PC-3 (cell line): ENCODE data around the gene REELD1. TPM values are rescaled to one million over a fixed set of nuclear protein-coding genes. Genes with fewer than 3 reads are reported as not detected.

Experiments
- ATAC-seq: fragments of 200-7000 bp; cut with Tn5 transposase; 2 replicates; pipeline ENCODE4 v1.9.1; 2020; ENCODE audit warnings: mild to moderate bottlenecking, moderate library complexity
- BruUV-seq: library from RNA; stranded (reverse); fragments of 400-500 nt; replicated peaks from 2 replicates; lab custom pipeline; 2021; lab: Mats Ljungman, UMichigan
- CTCF ChIA-PET: fragments of 300-600 bp; sonication (Branson Sonifier 250); formaldehyde crosslinking; loops from one replicate; lab custom pipeline; 2022; ENCODE audit warnings: antibody characterized with exemption; lab: Charles Lee
- POLR2A ChIA-PET: fragments of 300-600 bp; sonication (Branson Sonifier 250); formaldehyde crosslinking; loops from one replicate; lab custom pipeline; 2022; ENCODE audit warnings: antibody characterized with exemption; ENCODE audit not compliant: unreplicated experiment; lab: Charles Lee
- DNase-seq: peaks from one replicate; pipeline ENCODE4 v3.0.0-alpha.2; 2015
- H2AFZ ChIP-seq: fragments of 300-600 bp; sonication (generic); 2 replicates; pipeline ENCODE4 v1.6.0; 2016; ENCODE audit warnings: antibody characterized with exemption, low read length
- H3F3A ChIP-seq: fragments of 300-600 bp; sonication (generic); one replicate; pipeline ENCODE4 v1.6.0; 2017; ENCODE audit warnings: antibody characterized with exemption, low read length, control low read depth, mild to moderate bottlenecking; ENCODE audit not compliant: unreplicated experiment
- H3K27ac ChIP-seq: fragments of 300-600 bp; sonication (generic); 2 replicates; pipeline ENCODE4 v1.5.1; 2016; ENCODE audit warnings: mild to moderate bottlenecking, low read length
- H3K27me3 ChIP-seq: fragments of 300-600 bp; sonication (generic); 2 replicates; pipeline ENCODE4 v1.6.1; 2016; ENCODE audit warnings: low read length, mixed read lengths
- H3K36me3 ChIP-seq: fragments of 300-600 bp; sonication (generic); 2 replicates; pipeline ENCODE4 v1.6.1; 2016; ENCODE audit warnings: low read depth, mixed run types, low read length, mixed read lengths
- H3K4me1 ChIP-seq: fragments of 300-600 bp; sonication (generic); 2 replicates; pipeline ENCODE4 v1.5.1; 2016; ENCODE audit warnings: low read length; ENCODE audit not compliant: insufficient read depth
- H3K4me2 ChIP-seq: fragments of 300-600 bp; sonication (generic); 2 replicates; pipeline ENCODE4 v1.6.0; 2016; ENCODE audit warnings: low read length
- H3K4me3 ChIP-seq: fragments of 300-600 bp; sonication (generic); 2 replicates; pipeline ENCODE4 v1.5.1; 2016; ENCODE audit warnings: mild to moderate bottlenecking, low read length, mixed read lengths
- H3K79me2 ChIP-seq: fragments of 300-600 bp; sonication (generic); 2 replicates; pipeline ENCODE4 v1.6.1; 2017; ENCODE audit warnings: low read length, mixed read lengths
- H3K9ac ChIP-seq: fragments of 300-600 bp; sonication (generic); 2 replicates; pipeline ENCODE4 v1.6.0; 2016; ENCODE audit warnings: mild to moderate bottlenecking, low read length
- H3K9me2 ChIP-seq: fragments of 300-600 bp; sonication (generic); replicated peaks from 2 replicates; pipeline ENCODE4 v1.6.1; 2016; ENCODE audit warnings: mixed run types, low read length, mixed read lengths
- H3K9me3 ChIP-seq: fragments of 300-600 bp; sonication (generic); 2 replicates; pipeline ENCODE4 v1.6.1; 2016; ENCODE audit warnings: low read length, mixed read lengths
- H4K20me1 ChIP-seq: fragments of 300-600 bp; sonication (generic); 2 replicates; pipeline ENCODE4 v1.6.1; 2016; ENCODE audit warnings: low read length, mixed read lengths
- CTCF ChIP-seq: fragments of 300-600 bp; sonication (generic); conservative IDR thresholded peaks from 2 replicates; pipeline ENCODE4 v1.5.1; 2017; ENCODE audit warnings: antibody characterized with exemption, low read depth, mild to moderate bottlenecking, low read length
- EZH2 ChIP-seq: fragments of 300-600 bp; sonication (generic); IDR thresholded peaks from one replicate; pipeline ENCODE4 v1.6.1; 2017; ENCODE audit warnings: antibody characterized with exemption, mild to moderate bottlenecking, low read length; ENCODE audit not compliant: unreplicated experiment
- EZH2phosphoT487 ChIP-seq: fragments of 300-600 bp; sonication (generic); IDR thresholded peaks from 2 replicates; pipeline ENCODE4 v1.6.1; 2018; ENCODE audit warnings: mild to moderate bottlenecking, antibody characterized with exemption, low read length, borderline replicate concordance
- intact Hi-C: fragments of 100-400 bp; cut with micrococcal nuclease; formaldehyde crosslinking; loops from 2 replicates; pipeline ENCODE4 v1.9.0; 2023
- total RNA-seq: library from RNA; depleted of rRNA; stranded (reverse); fragments of >200 nt; gene quantifications from 2 replicates; pipeline ENCODE4 v1.2.3, GENCODE V29; 2014; rRNA removed

REELD1 gene
- total RNA-seq, 1 experiment from 2014 or later, result not detected

- no TSS peak for BruUV-seq
- CTCF ChIA-PET, result no interaction called here
- no peaks in the 10 kb centered on the region for H3K27me3 ChIP-seq
- H3K4me3 ChIP-seq, result no peak overlapping the region
- TF ChIP-seq EZH2 (no peak), CTCF (no peak), EZH2phosphoT487 (no peak)
- no peaks in the 10 kb centered on the region for H3K9me2 ChIP-seq
- intact Hi-C loops, result no loop called here
- no peaks in the 10 kb centered on the region for H3K4me1 ChIP-seq
- H3F3A ChIP-seq, result no peaks in the 10 kb centered on the region
- DNase-seq, result no peak
- no peaks in the 10 kb centered on the region for H3K9me3 ChIP-seq
- no peaks in the 10 kb centered on the region for H3K36me3 ChIP-seq
- H3K4me2 ChIP-seq, result no peak overlapping the region
- H4K20me1 ChIP-seq, result no peaks in the 10 kb centered on the region
- H3K79me2 ChIP-seq, result no peaks in the 10 kb centered on the region
- POLR2A ChIA-PET, result no interaction called here
- H2AFZ ChIP-seq, result no peak overlapping the region
- no peak overlapping the region for H3K27ac ChIP-seq
- ATAC-seq, result no peak
- no peak overlapping the region for H3K9ac ChIP-seq
Measured at GRCh38 chr4:146275370-146275769, 61.0 kb downstream of the REELD1 start.

- ChIA-PET CTCF (no interaction called here), POLR2A (no interaction called here)
- DNase-seq, result no peak
- Histone ChIP-seq H3K27me3 (no peaks in the 10 kb centered on the region), H3K4me2 (no peak overlapping the region), H3K27ac (no peak overlapping the region), H3K4me3 (no peak overlapping the region), H3F3A (no peaks in the 10 kb centered on the region), H3K9ac (no peak overlapping the region), H2AFZ (no peak overlapping the region), H3K79me2 (no peaks in the 10 kb centered on the region), H4K20me1 (no peaks in the 10 kb centered on the region), H3K36me3 (no peaks in the 10 kb centered on the region), H3K9me2 (no peaks in the 10 kb centered on the region), H3K9me3 (no peaks in the 10 kb centered on the region), H3K4me1 (no peaks in the 10 kb centered on the region)
- no peak for TF ChIP-seq EZH2phosphoT487
- intact Hi-C loops, result no loop called here
- ATAC-seq, result no peak
- BruUV-seq, result no TSS peak
Measured at GRCh38 chr4:146278986-146279385, 64.6 kb downstream of the REELD1 start.

Other genes with a start within 250 kb of the REELD1 start
- 62.8 and 76.3 TPM in 2 replicates for gene LSM6, start 38.8 kb upstream of the REELD1 start, total RNA-seq